Neural cell (in vitro differentiated cells): ENCODE data around the gene GRAMD2A. TPM values are rescaled to one million over a fixed set of nuclear protein-coding genes. Genes with fewer than 3 reads are reported as not detected.

ENCODE experiments used
- H2AFZ ChIP-seq: fragments of 200-600, 300-800 bp; sonication (generic), shearing (Covaris generic); 2 replicates; pipeline ENCODE4 v1.6.0; 2014; ENCODE audit warnings: low read depth, mild to moderate bottlenecking, antibody characterized with exemption, low read length, moderate library complexity
- H3F3A ChIP-seq: fragments of 200-600 bp; shearing (Covaris generic); 2 replicates; pipeline ENCODE4 v1.6.1; 2016; ENCODE audit warnings: mild to moderate bottlenecking, moderate library complexity, mixed read lengths, antibody characterized with exemption, low read length; ENCODE audit not compliant: insufficient read depth, poor library complexity, severe bottlenecking
- H3K27ac ChIP-seq: fragments of 200-600, 300-800 bp; sonication (generic), shearing (Covaris generic); 2 replicates; pipeline ENCODE4 v1.5.1; 2014; ENCODE audit warnings: mild to moderate bottlenecking, low read length, moderate library complexity
- H3K27me3 ChIP-seq: fragments of 300-800, 200-600 bp; sonication (generic), shearing (Covaris generic); 2 replicates; pipeline ENCODE4 v1.6.0; 2014; ENCODE audit warnings: mild to moderate bottlenecking, low read depth, low read length, moderate library complexity; ENCODE audit not compliant: insufficient read depth
- H3K36me3 ChIP-seq: fragments of 300-800, 200-600 bp; sonication (generic), shearing (Covaris generic); 2 replicates; pipeline ENCODE4 v1.5.1; 2014; ENCODE audit warnings: mild to moderate bottlenecking, antibody characterized with exemption, low read length, moderate library complexity; ENCODE audit not compliant: insufficient read depth
- H3K4me2 ChIP-seq: fragments of 300-800, 200-600 bp; sonication (generic), shearing (Covaris generic); 2 replicates; pipeline ENCODE4 v1.6.0; 2014; ENCODE audit warnings: mild to moderate bottlenecking, low read length
- H3K4me3 ChIP-seq: fragments of 300-800, 200-600 bp; sonication (generic), shearing (Covaris generic); 2 replicates; pipeline ENCODE4 v1.5.1; 2014; ENCODE audit warnings: mild to moderate bottlenecking, low read length, moderate library complexity
- H3K79me2 ChIP-seq: fragments of 200-600 bp; shearing (Covaris generic); replicated peaks from 2 replicates; pipeline ENCODE4 v1.6.0; 2014; ENCODE audit warnings: mild to moderate bottlenecking, low read length, moderate library complexity; ENCODE audit not compliant: insufficient read depth
- H3K9ac ChIP-seq: fragments of 300-800, 200-600 bp; sonication (generic), shearing (Covaris generic); 2 replicates; pipeline ENCODE4 v1.6.1; 2016; ENCODE audit warnings: mild to moderate bottlenecking, low read length, mixed read lengths
- H3K9me2 ChIP-seq: fragments of 200-600 bp; shearing (Covaris generic); 2 replicates; pipeline ENCODE4 v1.6.1; 2016; ENCODE audit warnings: mild to moderate bottlenecking, low read length, mixed read lengths; ENCODE audit not compliant: insufficient read depth
- H3K9me3 ChIP-seq: fragments of 200-600, 300-800 bp; sonication (generic), shearing (Covaris generic); 2 replicates; pipeline ENCODE4 v1.6.1; 2016; ENCODE audit warnings: mild to moderate bottlenecking, mixed run types, low read length, moderate library complexity, mixed read lengths
- H4K20me1 ChIP-seq: fragments of 200-600 bp; shearing (Covaris generic); 2 replicates; pipeline ENCODE4 v1.6.1; 2016; ENCODE audit warnings: mild to moderate bottlenecking, mixed run types; ENCODE audit not compliant: insufficient read depth
- EP300 ChIP-seq: fragments of 450-650 bp; conservative IDR thresholded peaks from 2 replicates; pipeline ENCODE4 v1.6.1; 2014; ENCODE audit warnings: antibody characterized with exemption, mild to moderate bottlenecking, moderate library complexity; ENCODE audit not compliant: poor library complexity, severe bottlenecking
- EZH2 ChIP-seq: fragments of 200-600, 300-800 bp; shearing (Covaris generic), sonication (generic); IDR thresholded peaks from 2 replicates; pipeline ENCODE4 v1.6.1; 2014; ENCODE audit warnings: antibody characterized with exemption, low read length, borderline replicate concordance, mild to moderate bottlenecking; ENCODE audit not compliant: insufficient read depth, poor library complexity, severe bottlenecking
- MXI1 ChIP-seq: fragments of 450-650 bp; conservative IDR thresholded peaks from 2 replicates; pipeline ENCODE4 v1.6.1; 2014; ENCODE audit warnings: antibody characterized with exemption, mild to moderate bottlenecking; ENCODE audit not compliant: poor library complexity, severe bottlenecking
- POLR2AphosphoS5 ChIP-seq: IDR thresholded peaks from 2 replicates; pipeline ENCODE4 v1.6.1; 2012
- RAD21 ChIP-seq: fragments of 450-650 bp; conservative IDR thresholded peaks from 2 replicates; pipeline ENCODE4 v1.6.1; 2014; ENCODE audit warnings: antibody characterized with exemption, mild to moderate bottlenecking, moderate library complexity
- SMC3 ChIP-seq: fragments of 450-650 bp; conservative IDR thresholded peaks from 2 replicates; pipeline ENCODE4 v1.6.1; 2014; ENCODE audit warnings: antibody characterized with exemption, mild to moderate bottlenecking, moderate library complexity; ENCODE audit not compliant: poor library complexity
- TAF1 ChIP-seq: IDR thresholded peaks from 2 replicates; pipeline ENCODE4 v1.6.1; 2012; ENCODE audit warnings: low read depth
- polyA plus RNA-seq: library from polyadenylated mRNA; depleted of rRNA; stranded (reverse); fragments of >200 nt; gene quantifications from 2 replicates; pipeline ENCODE4 v1.2.3, GENCODE V29; 2014
- TF ChIP-seq, protein P1 (sequence below): IDR thresholded peaks from 2 replicates; pipeline ENCODE4 v1.6.1; 2012; ENCODE audit warnings: borderline replicate concordance
- TF ChIP-seq, protein P2 (sequence below): fragments of 450-650 bp; IDR thresholded peaks from 2 replicates; pipeline ENCODE4 v1.5.1; 2014; ENCODE audit warnings: antibody characterized with exemption, mild to moderate bottlenecking, moderate library complexity; ENCODE audit not compliant: poor library complexity, severe bottlenecking

GRAMD2A gene
- polyA plus RNA-seq, 1 donor from 2014 or later, result 1.9 TPM

DNA sequence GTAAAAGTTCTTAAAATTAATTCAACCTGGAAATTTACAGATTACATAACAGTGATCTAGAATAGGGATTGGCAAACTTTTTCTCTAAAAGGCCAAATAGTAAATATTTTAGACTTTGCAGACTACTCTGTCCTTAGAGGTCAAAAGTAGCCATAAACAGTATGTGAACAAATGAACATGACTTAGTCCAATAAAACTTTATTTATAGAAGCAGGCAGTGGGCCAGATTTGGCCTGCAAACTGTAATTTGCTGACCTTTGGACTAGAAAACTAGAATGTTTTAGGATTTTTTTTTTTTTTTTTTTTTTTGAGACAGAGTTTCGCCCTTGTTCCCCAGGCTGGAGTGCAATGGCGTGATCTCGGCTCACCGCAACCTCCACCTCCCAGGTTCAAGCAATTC is 67.3 kb downstream of the GRAMD2A start:
- Histone ChIP-seq H3K9me3 (no peaks in the 10 kb centered on the region), H3K4me3 (no peak overlapping the region), H3K4me2 (no peak overlapping the region), H3K36me3 (no peaks in the 10 kb centered on the region), H3K27ac (no peak overlapping the region), H3K9ac (no peak overlapping the region), H4K20me1 (no peaks in the 10 kb centered on the region), H3K9me2 (no peaks in the 10 kb centered on the region), H2AFZ (no peak overlapping the region), H3F3A (no peaks in the 10 kb centered on the region), H3K27me3 (no peaks in the 10 kb centered on the region), H3K79me2 (no peaks in the 10 kb centered on the region)
- TF ChIP-seq POLR2AphosphoS5 (no peak), RAD21 (no peak), TAF1 (no peak), MXI1 (no peak), EP300 (no peak), EZH2 (no peak), SMC3 (no peak)
- TF ChIP-seq, protein P1, sequence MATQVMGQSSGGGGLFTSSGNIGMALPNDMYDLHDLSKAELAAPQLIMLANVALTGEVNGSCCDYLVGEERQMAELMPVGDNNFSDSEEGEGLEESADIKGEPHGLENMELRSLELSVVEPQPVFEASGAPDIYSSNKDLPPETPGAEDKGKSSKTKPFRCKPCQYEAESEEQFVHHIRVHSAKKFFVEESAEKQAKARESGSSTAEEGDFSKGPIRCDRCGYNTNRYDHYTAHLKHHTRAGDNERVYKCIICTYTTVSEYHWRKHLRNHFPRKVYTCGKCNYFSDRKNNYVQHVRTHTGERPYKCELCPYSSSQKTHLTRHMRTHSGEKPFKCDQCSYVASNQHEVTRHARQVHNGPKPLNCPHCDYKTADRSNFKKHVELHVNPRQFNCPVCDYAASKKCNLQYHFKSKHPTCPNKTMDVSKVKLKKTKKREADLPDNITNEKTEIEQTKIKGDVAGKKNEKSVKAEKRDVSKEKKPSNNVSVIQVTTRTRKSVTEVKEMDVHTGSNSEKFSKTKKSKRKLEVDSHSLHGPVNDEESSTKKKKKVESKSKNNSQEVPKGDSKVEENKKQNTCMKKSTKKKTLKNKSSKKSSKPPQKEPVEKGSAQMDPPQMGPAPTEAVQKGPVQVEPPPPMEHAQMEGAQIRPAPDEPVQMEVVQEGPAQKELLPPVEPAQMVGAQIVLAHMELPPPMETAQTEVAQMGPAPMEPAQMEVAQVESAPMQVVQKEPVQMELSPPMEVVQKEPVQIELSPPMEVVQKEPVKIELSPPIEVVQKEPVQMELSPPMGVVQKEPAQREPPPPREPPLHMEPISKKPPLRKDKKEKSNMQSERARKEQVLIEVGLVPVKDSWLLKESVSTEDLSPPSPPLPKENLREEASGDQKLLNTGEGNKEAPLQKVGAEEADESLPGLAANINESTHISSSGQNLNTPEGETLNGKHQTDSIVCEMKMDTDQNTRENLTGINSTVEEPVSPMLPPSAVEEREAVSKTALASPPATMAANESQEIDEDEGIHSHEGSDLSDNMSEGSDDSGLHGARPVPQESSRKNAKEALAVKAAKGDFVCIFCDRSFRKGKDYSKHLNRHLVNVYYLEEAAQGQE, result no peak
- TF ChIP-seq, protein P2, sequence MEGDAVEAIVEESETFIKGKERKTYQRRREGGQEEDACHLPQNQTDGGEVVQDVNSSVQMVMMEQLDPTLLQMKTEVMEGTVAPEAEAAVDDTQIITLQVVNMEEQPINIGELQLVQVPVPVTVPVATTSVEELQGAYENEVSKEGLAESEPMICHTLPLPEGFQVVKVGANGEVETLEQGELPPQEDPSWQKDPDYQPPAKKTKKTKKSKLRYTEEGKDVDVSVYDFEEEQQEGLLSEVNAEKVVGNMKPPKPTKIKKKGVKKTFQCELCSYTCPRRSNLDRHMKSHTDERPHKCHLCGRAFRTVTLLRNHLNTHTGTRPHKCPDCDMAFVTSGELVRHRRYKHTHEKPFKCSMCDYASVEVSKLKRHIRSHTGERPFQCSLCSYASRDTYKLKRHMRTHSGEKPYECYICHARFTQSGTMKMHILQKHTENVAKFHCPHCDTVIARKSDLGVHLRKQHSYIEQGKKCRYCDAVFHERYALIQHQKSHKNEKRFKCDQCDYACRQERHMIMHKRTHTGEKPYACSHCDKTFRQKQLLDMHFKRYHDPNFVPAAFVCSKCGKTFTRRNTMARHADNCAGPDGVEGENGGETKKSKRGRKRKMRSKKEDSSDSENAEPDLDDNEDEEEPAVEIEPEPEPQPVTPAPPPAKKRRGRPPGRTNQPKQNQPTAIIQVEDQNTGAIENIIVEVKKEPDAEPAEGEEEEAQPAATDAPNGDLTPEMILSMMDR, result no peak

DNA sequence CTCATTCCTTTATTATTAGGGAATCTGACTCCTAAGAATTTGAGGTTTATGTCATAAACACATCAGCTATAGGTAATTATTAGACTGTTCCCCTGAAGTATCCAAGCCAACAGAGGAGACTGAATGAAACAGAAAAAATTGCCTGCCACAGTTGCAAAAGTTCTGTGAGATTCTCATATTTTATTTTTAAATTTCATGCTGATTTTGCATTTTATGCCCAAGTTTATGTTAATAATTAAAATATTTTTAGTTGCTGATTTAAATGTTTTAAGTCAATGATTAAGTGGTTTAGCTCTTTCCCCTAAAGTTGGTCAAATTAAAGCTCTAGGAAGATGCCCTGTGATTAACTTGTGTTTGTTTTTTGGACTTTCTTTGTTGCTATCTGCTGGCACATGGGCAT is 69.2 kb downstream of the GRAMD2A start:
- no peaks in the 10 kb centered on the region for H3K27me3 ChIP-seq
- H3K27ac ChIP-seq, result no peak overlapping the region
- no peaks in the 10 kb centered on the region for H3K79me2 ChIP-seq
- no peaks in the 10 kb centered on the region for H3F3A ChIP-seq
- no peaks in the 10 kb centered on the region for H3K36me3 ChIP-seq
- no peak overlapping the region for H2AFZ ChIP-seq
- H3K9me3 ChIP-seq, result no peaks in the 10 kb centered on the region
- no peak overlapping the region for H3K4me2 ChIP-seq
- no peaks in the 10 kb centered on the region for H3K9me2 ChIP-seq
- no peaks in the 10 kb centered on the region for H4K20me1 ChIP-seq
- TF ChIP-seq TAF1 (no peak), SMC3 (no peak), POLR2AphosphoS5 (no peak), MXI1 (no peak), EZH2 (no peak), EP300 (no peak), RAD21 (no peak)
- TF ChIP-seq, protein P1, result no peak
- TF ChIP-seq, protein P2, result no peak
- no peak overlapping the region for H3K9ac ChIP-seq
- no peak overlapping the region for H3K4me3 ChIP-seq
